HepG2 (cell line): Measurements from ENCODE around the gene ADCY5. TPM values are rescaled to one million over a fixed set of nuclear protein-coding genes. Genes with fewer than 3 reads are reported as not detected.

Source experiments
- ATAC-seq: fragments of 200-7000 bp; cut with Tn5 transposase; 3 replicates; pipeline ENCODE4 v1.9.1; 2020; ENCODE audit warnings: mild to moderate bottlenecking, moderate library complexity
- BruUV-seq: library from RNA; stranded (reverse); fragments of 400-500 nt; replicated peaks from 2 replicates; lab custom pipeline; 2021; lab: Mats Ljungman, UMichigan
- CTCF ChIA-PET: fragments of 300-600 bp; formaldehyde crosslinking; extraction: SDS; loops from one replicate; lab custom pipeline; 2021; ENCODE audit warnings: low total read pairs, inconsistent platforms, low intra/inter-chr PET ratio; lab: Yijun Ruan, JAX
- POLR2A ChIA-PET: fragments of 350-600 bp; sonication (Branson Sonifier 250); formaldehyde crosslinking; loops from one replicate; lab custom pipeline; 2020; ENCODE audit warnings: antibody characterized with exemption, inconsistent platforms; lab: Yijun Ruan, JAX
- DNase-seq: peaks from one replicate; pipeline ENCODE4 v3.0.0-alpha.2; 2015; ENCODE audit warnings: low spot score
- FAIRE-seq: peaks from 3 replicates; lab custom pipeline; 2011; peaks lifted over from hg19 to GRCh38; lab: Jason Lieb, UNC
- H2AFZ ChIP-seq: one replicate; pipeline ENCODE4 v1.6.1; 2011; ENCODE audit warnings: low read length, inconsistent platforms
- H3K27ac ChIP-seq: fragments of 300-600 bp; 3 replicates; pipeline ENCODE4 v1.8.0; 2011; ENCODE audit warnings: mixed run types, mild to moderate bottlenecking, mixed read lengths, low read length, inconsistent platforms; ENCODE audit not compliant: insufficient read depth; ENCODE audit errors: extremely low read length
- H3K27me3 ChIP-seq, 2 experiments: fragments of 200-600 bp in 1 of 2; 2 replicates in 1 of 2; 3 replicates in 1 of 2; pipeline versions ENCODE4 v1.6.0 to v1.8.0; 2011; ENCODE audit warnings: low read length in 2 of 2, mild to moderate bottlenecking in 2 of 2, moderate library complexity in 2 of 2, inconsistent platforms in 1 of 2; ENCODE audit not compliant: insufficient read depth in 2 of 2, control insufficient read depth in 1 of 2
- H3K36me3 ChIP-seq, 2 experiments: fragments of 200-600 bp in 1 of 2; replicated peaks in 1 of 2; 2 replicates in 1 of 2; 3 replicates in 1 of 2; pipeline versions ENCODE4 v1.5.1 to v1.8.0; 2011; ENCODE audit warnings: low read length in 2 of 2, inconsistent platforms in 1 of 2; ENCODE audit not compliant: insufficient read depth in 2 of 2, control insufficient read depth in 1 of 2
- H3K4me1 ChIP-seq: 2 replicates; pipeline ENCODE4 v1.5.1; 2012; ENCODE audit warnings: low read length, inconsistent platforms; ENCODE audit not compliant: insufficient read depth
- H3K4me2 ChIP-seq: 2 replicates; pipeline ENCODE4 v1.6.0; 2011; ENCODE audit warnings: low read depth, low read length, inconsistent platforms
- H3K4me3 ChIP-seq, 3 experiments: fragments of 200-600 bp in 1 of 3; sonication (generic), shearing (Covaris generic) in 1 of 3; replicated peaks in 1 of 3; 2 replicates each; pipeline ENCODE4 v1.5.1; 2011 to 2016; ENCODE audit warnings: low read length in 3 of 3, inconsistent platforms in 2 of 3, low read depth in 2 of 3, mild to moderate bottlenecking in 2 of 3, control low read depth in 1 of 3, mixed read lengths in 1 of 3; ENCODE audit not compliant: insufficient read depth in 1 of 3
- H3K79me2 ChIP-seq: one replicate; pipeline ENCODE4 v1.6.1; 2011; ENCODE audit warnings: low read length, inconsistent platforms; ENCODE audit not compliant: insufficient read depth
- H3K9ac ChIP-seq: 2 replicates; pipeline ENCODE4 v1.6.0; 2011; ENCODE audit warnings: mild to moderate bottlenecking, low read depth, low read length, inconsistent platforms; ENCODE audit not compliant: insufficient read depth
- H3K9me3 ChIP-seq: 2 replicates; pipeline ENCODE4 v1.5.1; 2012; ENCODE audit warnings: mild to moderate bottlenecking, low read length
- H4K20me1 ChIP-seq: 2 replicates; pipeline ENCODE4 v1.6.0; 2011; ENCODE audit warnings: inconsistent platforms, mild to moderate bottlenecking, low read length, moderate library complexity; ENCODE audit not compliant: insufficient read depth
- BATF2 ChIP-seq: sonication (generic); formaldehyde crosslinking; IDR thresholded peaks from 2 replicates; pipeline ENCODE4 v1.8.0; 2022; ENCODE audit warnings: mild to moderate bottlenecking, missing genetic modification reagents, moderate library complexity
- CEBPZ ChIP-seq: IDR thresholded peaks from 2 replicates; pipeline ENCODE4 v1.6.1; 2012; ENCODE audit warnings: low read length, improper control_type of control experiment
- ETV6 ChIP-seq: sonication (generic); formaldehyde crosslinking; conservative IDR thresholded peaks from 2 replicates; pipeline ENCODE4 v1.4.0; 2020; ENCODE audit warnings: missing genetic modification reagents
- GABPA ChIP-seq, 2 experiments: IDR thresholded peaks; 2 replicates each; pipeline ENCODE4 v1.6.1; 2011 to 2016; ENCODE audit warnings: low read depth in 2 of 2, low read length in 1 of 2, missing biosample characterization in 1 of 2, missing genetic modification characterization in 1 of 2
- GZF1 ChIP-seq: sonication (generic); formaldehyde crosslinking; IDR thresholded peaks from 2 replicates; pipeline ENCODE4 v1.5.1; 2020; ENCODE audit warnings: mild to moderate bottlenecking, missing genetic modification reagents
- HIVEP1 ChIP-seq: sonication (generic); formaldehyde crosslinking; IDR thresholded peaks from 2 replicates; pipeline ENCODE4 v1.4.0; 2020; ENCODE audit warnings: mild to moderate bottlenecking, missing genetic modification reagents
- SNAPC2 ChIP-seq: sonication (generic); formaldehyde crosslinking; IDR thresholded peaks from 2 replicates; pipeline ENCODE4 v1.8.1; 2022; ENCODE audit warnings: mild to moderate bottlenecking, missing genetic modification reagents
- STAT5B ChIP-seq: sonication (generic); formaldehyde crosslinking; IDR thresholded peaks from 2 replicates; pipeline ENCODE4 v1.4.0; 2020; ENCODE audit warnings: missing genetic modification reagents
- ZFP36L2 ChIP-seq: sonication (generic); formaldehyde crosslinking; IDR thresholded peaks from 2 replicates; pipeline ENCODE4 v1.4.0; 2020; ENCODE audit warnings: missing genetic modification reagents
- ZMYM4 ChIP-seq: sonication (generic); formaldehyde crosslinking; IDR thresholded peaks from 2 replicates; pipeline ENCODE4 v1.8.1; 2023; ENCODE audit warnings: mild to moderate bottlenecking, missing genetic modification reagents
- ZNF30 ChIP-seq: sonication (generic); formaldehyde crosslinking; IDR thresholded peaks from 2 replicates; pipeline ENCODE4 v1.5.0; 2020; ENCODE audit warnings: mild to moderate bottlenecking, missing genetic modification reagents
- WGBS: methylation state at CpG from one replicate; pipeline ENCODE4 v1.1.6; 2017; ENCODE audit warnings: low lambda C conversion rate; 5-methylcytosine and 5-hydroxymethylcytosine counted together
- in situ Hi-C: cut with HindIII; loops from 2 replicates; pipeline ENCODE4 v1.10.0; 2017; ENCODE audit warnings: low pct_unique_long_range_greater_than_20kb; ENCODE audit not compliant: extremely low pct_ligation_motif_present
- intact Hi-C: fragments of 100-400 bp; cut with micrococcal nuclease; formaldehyde crosslinking; loops from one replicate; pipeline ENCODE4 v1.10.0; 2022; ENCODE audit not compliant: unreplicated experiment
- polyA plus RNA-seq, 8 experiments: library from polyadenylated mRNA; depleted of rRNA in 3 of 8; stranded (reverse) in 7 of 8; unstranded in 1 of 8; fragments of >200 nt; fragmentation: Illumina TruSeq in 4 of 8; extraction: Trizol in 4 of 8; gene quantifications; 2 replicates each; pipeline versions ENCODE4 v1.2.1 to v1.2.3, GENCODE V29; 2011 to 2016; ENCODE audit warnings: low read depth in 4 of 8, missing spikeins in 1 of 8, mixed read lengths in 1 of 8; ENCODE audit not compliant: insufficient read depth in 1 of 8
- total RNA-seq, 5 experiments: library from RNA; depleted of rRNA; stranded (reverse); fragments of >200 nt; fragmentation: Illumina TruSeq; extraction: Trizol; gene quantifications; 2 replicates each; pipeline ENCODE4 v1.2.3, GENCODE V29; 2016; ENCODE audit warnings: low read depth in 1 of 5
- TF ChIP-seq, protein P1 (sequence below): sonication (generic); formaldehyde crosslinking; IDR thresholded peaks from 2 replicates; pipeline ENCODE4 v1.4.0; 2020; ENCODE audit warnings: mild to moderate bottlenecking, missing genetic modification reagents
- TF ChIP-seq, protein P2 (sequence below): fragments of 450-650 bp; IDR thresholded peaks from 2 replicates; pipeline ENCODE4 v1.6.1; 2016

Gene ADCY5
- total and polyA plus RNA-seq, 2 of the 13 experiments (the other 11 are each of a cell fraction or from before 2014, with no cell fraction given): not detected

- no peaks in the 10 kb centered on the region for H4K20me1 ChIP-seq
- TF ChIP-seq STAT5B (CRISPR knock-in tag) (no peak), GZF1 (CRISPR knock-in tag) (no peak), BATF2 (no peak), ZFP36L2 (CRISPR knock-in tag) (no peak), SNAPC2 (no peak), CEBPZ (no peak), ETV6 (CRISPR knock-in tag) (no peak), HIVEP1 (no peak), GABPA (IDR thresholded peaks at IDR 0.05; ENCODE audit: low read depth, low read length) (no peak), GABPA (CRISPR knock-in tag; IDR thresholded peaks at IDR 0.05; ENCODE audit: low read depth) (no peak), ZNF30 (CRISPR knock-in tag) (no peak), ZMYM4 (CRISPR knock-in tag) (no peak)
- TF ChIP-seq, protein P1, sequence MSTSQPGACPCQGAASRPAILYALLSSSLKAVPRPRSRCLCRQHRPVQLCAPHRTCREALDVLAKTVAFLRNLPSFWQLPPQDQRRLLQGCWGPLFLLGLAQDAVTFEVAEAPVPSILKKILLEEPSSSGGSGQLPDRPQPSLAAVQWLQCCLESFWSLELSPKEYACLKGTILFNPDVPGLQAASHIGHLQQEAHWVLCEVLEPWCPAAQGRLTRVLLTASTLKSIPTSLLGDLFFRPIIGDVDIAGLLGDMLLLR (CRISPR knock-in tag): no peak
- TF ChIP-seq, protein P2, sequence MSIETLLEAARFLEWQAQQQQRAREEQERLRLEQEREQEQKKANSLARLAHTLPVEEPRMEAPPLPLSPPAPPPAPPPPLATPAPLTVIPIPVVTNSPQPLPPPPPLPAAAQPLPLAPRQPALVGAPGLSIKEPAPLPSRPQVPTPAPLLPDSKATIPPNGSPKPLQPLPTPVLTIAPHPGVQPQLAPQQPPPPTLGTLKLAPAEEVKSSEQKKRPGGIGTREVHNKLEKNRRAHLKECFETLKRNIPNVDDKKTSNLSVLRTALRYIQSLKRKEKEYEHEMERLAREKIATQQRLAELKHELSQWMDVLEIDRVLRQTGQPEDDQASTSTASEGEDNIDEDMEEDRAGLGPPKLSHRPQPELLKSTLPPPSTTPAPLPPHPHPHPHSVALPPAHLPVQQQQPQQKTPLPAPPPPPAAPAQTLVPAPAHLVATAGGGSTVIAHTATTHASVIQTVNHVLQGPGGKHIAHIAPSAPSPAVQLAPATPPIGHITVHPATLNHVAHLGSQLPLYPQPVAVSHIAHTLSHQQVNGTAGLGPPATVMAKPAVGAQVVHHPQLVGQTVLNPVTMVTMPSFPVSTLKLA: no peak
- TF ChIP-seq, all 625 proteins: peak for 0
- ChIA-PET CTCF (no interaction called here), POLR2A (no interaction called here)
- 22% methylated on average over 3 of the region's 10 CpGs for WGBS
- no TSS peak for BruUV-seq
- FAIRE-seq: no peak
- in situ Hi-C loops: loop anchor here (5.0 kb wide), 1 partner anchor 154 kb away; no protein-coding TSS in a partner anchor
- no peak overlapping the region for H3K4me3 ChIP-seq
- H3K9ac ChIP-seq: no peak overlapping the region
- no peaks in the 10 kb centered on the region for H3K9me3 ChIP-seq
- no peak for DNase-seq
- intact Hi-C loops: no loop called here
- no peaks in the 10 kb centered on the region for H3K79me2 ChIP-seq
- no peak overlapping the region for H2AFZ ChIP-seq
- no peak for ATAC-seq
- H3K27me3 ChIP-seq: peaks cover 0 to 11% of the 10 kb centered on the region in 2 experiments; a peak in 2 of 5 replicates
- no peak overlapping the region for H3K27ac ChIP-seq
- no peaks in the 10 kb centered on the region for H3K36me3 ChIP-seq
- no peak overlapping the region for H3K4me2 ChIP-seq
- H3K4me1 ChIP-seq: peaks cover 11% of the 10 kb centered on the region; the same call in 1 of the 2 replicates
Measured at GRCh38 chr3:123333401-123333800, 115.5 kb downstream of the ADCY5 start.
